Measurements from ENCODE around the gene PTPRR. TPM values are rescaled to one million over a fixed set of nuclear protein-coding genes. Genes with fewer than 3 reads are reported as not detected.

The PTPRR gene
- total and polyA plus RNA-seq, 4 donors, result 0.02 to 0.08 TPM; not detected in 2

- peaks cover 0 to 3% (median 0%) of the 10 kb centered on the region in 4 donors for H3K27me3 ChIP-seq (ENCODE audit: control insufficient read depth in 4 of 4, insufficient read depth in 4 of 4, low read length in 3 of 4)
- H3K4me1 ChIP-seq (ENCODE audit: control insufficient read depth in 4 of 4, insufficient read depth in 4 of 4, low read length in 3 of 4), result no peaks in the 10 kb centered on the region
- H3K27ac ChIP-seq (ENCODE audit: low read depth in 1 of 2, low read length in 2 of 2), result no peak overlapping the region
- H3K36me3 ChIP-seq (ENCODE audit: control insufficient read depth in 4 of 4, insufficient read depth in 3 of 4, low read depth in 1 of 4, low read length in 3 of 4), result no peaks in the 10 kb centered on the region
- DNase-seq (ENCODE audit: low spot score), result no peak
- no peaks in the 10 kb centered on the region for H3K9me3 ChIP-seq (ENCODE audit: control insufficient read depth in 4 of 4, low read length in 3 of 4)
- H3K9ac ChIP-seq (ENCODE audit: low read depth in 1 of 2, low read length in 2 of 2), result no peak overlapping the region
- no peak for TF ChIP-seq SP1 (IDR thresholded peaks at IDR 0.05)
- no peak for TF ChIP-seq ATF3 (IDR thresholded peaks at IDR 0.05)
- TF ChIP-seq GABPA (IDR thresholded peaks at IDR 0.05 in 1 of 2, conservative IDR thresholded peaks at IDR 0.05 in 1 of 2), result no peak
- no peak for TF ChIP-seq CTCF (IDR thresholded peaks at IDR 0.05; ENCODE audit: low read depth, low read length, missing input control)
- TF ChIP-seq EGR1 (IDR thresholded peaks at IDR 0.05; ENCODE audit: low read depth in 2 of 2), result no peak
- no peak for TF ChIP-seq YY1 (IDR thresholded peaks at IDR 0.05)
- no peak for TF ChIP-seq FOXA2 (IDR thresholded peaks at IDR 0.05)
- TF ChIP-seq FOXA1 (IDR thresholded peaks at IDR 0.05), result no peak
- no peak for TF ChIP-seq RAD21 (IDR thresholded peaks at IDR 0.05)
- TF ChIP-seq HNF4A (conservative IDR thresholded peaks at IDR 0.05), result no peak
- no peak for TF ChIP-seq JUND (IDR thresholded peaks at IDR 0.05)
- TF ChIP-seq HNF4G (IDR thresholded peaks at IDR 0.05), result no peak
- no peak for TF ChIP-seq REST (IDR thresholded peaks at IDR 0.05)
- TF ChIP-seq TAF1 (conservative IDR thresholded peaks at IDR 0.05), result no peak
- TF ChIP-seq MAX (IDR thresholded peaks at IDR 0.05), result no peak
- no peak for TF ChIP-seq RXRA (IDR thresholded peaks at IDR 0.05)
- TF ChIP-seq NR2F2 (IDR thresholded peaks at IDR 0.05), result no peak
- no peak for TF ChIP-seq ZBTB33 (IDR thresholded peaks at IDR 0.05)
- no peak overlapping the region for H3K4me3 ChIP-seq (ENCODE audit: low read depth in 1 of 3, low read length in 3 of 3)
These were observed 44.9 kb downstream of the PTPRR start for GRCh38 chr12:70875628-70876027.

Data from liver (tissue), 9 donors.